Activated CD8-positive, alpha-beta T cell treated with anti-CD3 and anti-CD28 coated beads for 36 hours (primary cell): ENCODE results near the gene PGK2. TPM values are rescaled to one million over a fixed set of nuclear protein-coding genes. Genes with fewer than 3 reads are reported as not detected.

Experiments
- ATAC-seq: fragments of 200-7000 bp; cut with Tn5 transposase; one replicate; pipeline ENCODE4 v1.10.0; 2021; ENCODE audit warnings: mild to moderate bottlenecking, moderate library complexity
- CTCF ChIA-PET: fragments of 350-600 bp; sonication (Branson Sonifier 250); formaldehyde crosslinking; loops from one replicate; lab custom pipeline; 2021; ENCODE audit warnings: antibody characterized with exemption; lab: Charles Lee
- POLR2A ChIA-PET: fragments of 350-600 bp; sonication (Branson Sonifier 250); formaldehyde crosslinking; loops from one replicate; lab custom pipeline; 2021; ENCODE audit warnings: antibody characterized with exemption; lab: Charles Lee
- DNase-seq: peaks from one replicate; pipeline ENCODE4 v3.0.0-alpha.2; 2020
- H3K27ac Mint-ChIP-seq: one replicate; pipeline ENCODE4 v1.8.0; 2021; ENCODE audit warnings: mild to moderate bottlenecking, mixed read lengths
- H3K27me3 Mint-ChIP-seq: one replicate; pipeline ENCODE4 v1.8.0; 2021; ENCODE audit warnings: mixed read lengths
- H3K36me3 Mint-ChIP-seq: one replicate; pipeline ENCODE4 v1.8.0; 2021; ENCODE audit warnings: low read depth, mixed read lengths
- H3K4me1 Mint-ChIP-seq: one replicate; pipeline ENCODE4 v1.8.0; 2021; ENCODE audit warnings: low read depth, mixed read lengths
- H3K4me3 Mint-ChIP-seq: one replicate; pipeline ENCODE4 v1.8.0; 2021; ENCODE audit warnings: mild to moderate bottlenecking, moderate library complexity, mixed read lengths
- H3K9me3 Mint-ChIP-seq: one replicate; pipeline ENCODE4 v1.8.0; 2021; ENCODE audit warnings: mixed read lengths
- intact Hi-C: fragments of 100-400 bp; cut with micrococcal nuclease; formaldehyde crosslinking; loops from one replicate; pipeline ENCODE4 v1.10.0; 2022
- total RNA-seq, 2 experiments: library from RNA; stranded (reverse); gene quantifications; one replicate each; pipeline ENCODE4 v1.2.3, GENCODE V29; 2021
- TF ChIP-seq, protein P1 (sequence below): fragments of 200-600 bp; IDR thresholded peaks from one replicate; pipeline ENCODE4 v1.8.0; 2022; ENCODE audit warnings: antibody characterized with exemption, mild to moderate bottlenecking

The PGK2 gene
- total RNA-seq, 2 experiments from 2014 or later = not detected

GRCh38 chr6:49790341-49790740 lies 3.3 kb upstream of the PGK2 start:
- Mint-ChIP-seq H3K27ac (no peak overlapping the region), H3K9me3 (peaks cover 4% of the 10 kb centered on the region), H3K4me1 (no peaks in the 10 kb centered on the region), H3K36me3 (no peaks in the 10 kb centered on the region), H3K27me3 (no peaks in the 10 kb centered on the region), H3K4me3 (no peak overlapping the region)
- intact Hi-C loops = no loop called here
- ChIA-PET POLR2A (no interaction called here), CTCF (no interaction called here)
- DNase-seq (no peak), ATAC-seq (no peak)
- TF ChIP-seq, protein P1, sequence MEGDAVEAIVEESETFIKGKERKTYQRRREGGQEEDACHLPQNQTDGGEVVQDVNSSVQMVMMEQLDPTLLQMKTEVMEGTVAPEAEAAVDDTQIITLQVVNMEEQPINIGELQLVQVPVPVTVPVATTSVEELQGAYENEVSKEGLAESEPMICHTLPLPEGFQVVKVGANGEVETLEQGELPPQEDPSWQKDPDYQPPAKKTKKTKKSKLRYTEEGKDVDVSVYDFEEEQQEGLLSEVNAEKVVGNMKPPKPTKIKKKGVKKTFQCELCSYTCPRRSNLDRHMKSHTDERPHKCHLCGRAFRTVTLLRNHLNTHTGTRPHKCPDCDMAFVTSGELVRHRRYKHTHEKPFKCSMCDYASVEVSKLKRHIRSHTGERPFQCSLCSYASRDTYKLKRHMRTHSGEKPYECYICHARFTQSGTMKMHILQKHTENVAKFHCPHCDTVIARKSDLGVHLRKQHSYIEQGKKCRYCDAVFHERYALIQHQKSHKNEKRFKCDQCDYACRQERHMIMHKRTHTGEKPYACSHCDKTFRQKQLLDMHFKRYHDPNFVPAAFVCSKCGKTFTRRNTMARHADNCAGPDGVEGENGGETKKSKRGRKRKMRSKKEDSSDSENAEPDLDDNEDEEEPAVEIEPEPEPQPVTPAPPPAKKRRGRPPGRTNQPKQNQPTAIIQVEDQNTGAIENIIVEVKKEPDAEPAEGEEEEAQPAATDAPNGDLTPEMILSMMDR = no peak

- intact Hi-C loops = no loop called here
Observed at GRCh38 chr6:49784272-49784671, 2.8 kb downstream of the PGK2 start.

DNA sequence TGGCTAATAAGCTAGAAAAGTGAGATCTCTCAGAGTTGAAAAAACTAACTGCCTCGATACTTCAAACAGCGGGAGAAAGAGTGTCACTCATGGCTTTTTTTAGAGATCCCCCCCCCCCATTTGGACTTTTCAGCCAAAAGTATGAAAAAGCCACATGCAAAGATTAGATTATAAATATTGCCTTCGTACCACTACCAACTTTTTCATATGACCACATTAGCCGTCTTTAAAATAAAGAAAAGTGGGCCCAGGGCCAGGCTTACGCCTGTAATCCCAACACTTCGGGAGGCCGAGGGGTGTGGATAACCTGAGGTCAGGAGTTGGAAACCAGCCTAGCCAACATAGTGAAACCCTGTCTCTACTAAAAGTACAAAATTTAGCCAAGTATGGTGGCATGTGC lies 4.4 kb downstream of the PGK2 start:
- intact Hi-C loops = no loop called here
- DNase-seq = no peak
- Mint-ChIP-seq H3K27ac (no peak overlapping the region), H3K4me3 (no peak overlapping the region), H3K27me3 (no peaks in the 10 kb centered on the region), H3K36me3 (no peaks in the 10 kb centered on the region), H3K9me3 (peaks cover 4% of the 10 kb centered on the region), H3K4me1 (no peaks in the 10 kb centered on the region)
- ChIA-PET POLR2A (no interaction called here), CTCF (no interaction called here)
- ATAC-seq = no peak
- TF ChIP-seq, protein P1 = no peak

More at GRCh38 chr6:49784272-49784671, 2.8 kb downstream of the PGK2 start:
- Mint-ChIP-seq H3K36me3 (no peaks in the 10 kb centered on the region), H3K9me3 (peaks cover 4% of the 10 kb centered on the region), H3K4me3 (no peak overlapping the region), H3K27me3 (no peaks in the 10 kb centered on the region), H3K4me1 (no peaks in the 10 kb centered on the region), H3K27ac (no peak overlapping the region)
- POLR2A ChIA-PET = no interaction called here
- ATAC-seq (no peak), DNase-seq (no peak)
- TF ChIP-seq, protein P1 = no peak
- CTCF ChIA-PET = no interaction called here

- H3K4me1 Mint-ChIP-seq = no peaks in the 10 kb centered on the region
- TF ChIP-seq, protein P1 = no peak
- no peaks in the 10 kb centered on the region for H3K27me3 Mint-ChIP-seq
- intact Hi-C loops = no loop called here
- H3K9me3 Mint-ChIP-seq = peaks cover 4% of the 10 kb centered on the region
- DNase-seq = no peak
- no peak for ATAC-seq
- ChIA-PET POLR2A (no interaction called here), CTCF (no interaction called here)
- no peak overlapping the region for H3K4me3 Mint-ChIP-seq
- no peaks in the 10 kb centered on the region for H3K36me3 Mint-ChIP-seq
- H3K27ac Mint-ChIP-seq = no peak overlapping the region
Observed at GRCh38 chr6:49782293-49782692, 4.8 kb downstream of the PGK2 start.

- no peak for DNase-seq
- intact Hi-C loops = no loop called here
- CTCF ChIA-PET = interaction anchor here (0.6 kb wide), 1 partner anchor 730 kb away, joined by 3 read pairs; no protein-coding TSS in a partner anchor
- TF ChIP-seq, protein P1 = no peak
- Mint-ChIP-seq H3K4me1 (no peaks in the 10 kb centered on the region), H3K9me3 (no peaks in the 10 kb centered on the region), H3K27ac (no peak overlapping the region), H3K4me3 (no peak overlapping the region), H3K36me3 (no peaks in the 10 kb centered on the region), H3K27me3 (no peaks in the 10 kb centered on the region)
- no peak for ATAC-seq
- POLR2A ChIA-PET = interaction anchor here (0.9 kb wide), 1 partner anchor 14 kb away, joined by 3 read pairs; no protein-coding TSS in a partner anchor
Observed at GRCh38 chr6:49776444-49776843, 10.6 kb downstream of the PGK2 start.
